A673 (cell line): Measurements from ENCODE around the gene MKNK1. TPM values are rescaled to one million over a fixed set of nuclear protein-coding genes. Genes with fewer than 3 reads are reported as not detected.

Experiments used
- BruUV-seq: library from RNA; stranded (reverse); fragments of 400-500 nt; replicated peaks from 2 replicates; lab custom pipeline; 2021; lab: Mats Ljungman, UMichigan
- CTCF ChIA-PET: fragments of 300-600 bp; sonication (Branson Sonifier 250); formaldehyde crosslinking; loops from one replicate; lab custom pipeline; 2022; ENCODE audit warnings: antibody characterized with exemption; lab: Charles Lee
- POLR2A ChIA-PET: fragments of 300-600 bp; sonication (Branson Sonifier 250); formaldehyde crosslinking; loops from one replicate; lab custom pipeline; 2022; ENCODE audit warnings: antibody characterized with exemption; ENCODE audit not compliant: low non-redundant PET; lab: Charles Lee
- DNase-seq: peaks from one replicate; pipeline ENCODE4 v3.0.0-alpha.2; 2015; ENCODE audit warnings: low spot score
- H3K27ac ChIP-seq: fragments of 200-600 bp; sonication (generic); 2 replicates; pipeline ENCODE4 v1.5.1; 2016; ENCODE audit warnings: mixed run types, low read depth, mild to moderate bottlenecking, mixed read lengths, antibody characterized with exemption, low read length; ENCODE audit not compliant: poor library complexity, severe bottlenecking
- H3K27me3 ChIP-seq: fragments of 200-600 bp; sonication (generic); replicated peaks from 2 replicates; pipeline ENCODE4 v1.6.1; 2017; ENCODE audit warnings: mixed run types, low read depth, mild to moderate bottlenecking, mixed read lengths, antibody characterized with exemption, low read length; ENCODE audit not compliant: insufficient read depth, poor library complexity
- H3K36me3 ChIP-seq: fragments of 200-600 bp; sonication (generic); 2 replicates; pipeline ENCODE4 v1.6.1; 2016; ENCODE audit warnings: mixed run types, mild to moderate bottlenecking, mixed read lengths, antibody characterized with exemption, low read length; ENCODE audit not compliant: insufficient read depth, poor library complexity, severe bottlenecking
- H3K4me1 ChIP-seq: fragments of 200-600 bp; sonication (generic); 2 replicates; pipeline ENCODE4 v1.6.1; 2017; ENCODE audit warnings: mixed run types, mild to moderate bottlenecking, mixed read lengths, antibody characterized with exemption, low read length; ENCODE audit not compliant: insufficient read depth, poor library complexity, severe bottlenecking
- H3K4me3 ChIP-seq: fragments of 200-600 bp; sonication (generic); 2 replicates; pipeline ENCODE4 v1.5.1; 2016; ENCODE audit warnings: low read depth, mixed run types, mild to moderate bottlenecking, mixed read lengths, low read length; ENCODE audit not compliant: poor library complexity, severe bottlenecking
- H3K9me3 ChIP-seq: fragments of 200-600 bp; sonication (generic); 2 replicates; pipeline ENCODE4 v1.6.1; 2016; ENCODE audit warnings: mixed run types, low read depth, mild to moderate bottlenecking, mixed read lengths, antibody characterized with exemption, low read length; ENCODE audit not compliant: poor library complexity, severe bottlenecking
- EZH2 ChIP-seq: fragments of 200-600 bp; sonication (generic); IDR thresholded peaks from 2 replicates; pipeline ENCODE4 v1.6.1; 2017; ENCODE audit warnings: borderline replicate concordance, low read depth, mild to moderate bottlenecking, mixed read lengths, antibody characterized with exemption, low read length; ENCODE audit not compliant: poor library complexity, severe bottlenecking
- intact Hi-C: fragments of 100-400 bp; cut with micrococcal nuclease; formaldehyde crosslinking; loops from one replicate; pipeline ENCODE4 v1.10.0; 2022; ENCODE audit not compliant: unreplicated experiment
- total RNA-seq: library from RNA; stranded (reverse); gene quantifications from 2 replicates; pipeline ENCODE4 v1.2.3, GENCODE V29; 2021
- TF ChIP-seq, protein P1 (sequence below): fragments of 300-800, 200-600 bp; sonication (generic); conservative IDR thresholded peaks from 2 replicates; pipeline ENCODE4 v1.5.1; 2017; ENCODE audit warnings: low read depth, mild to moderate bottlenecking, antibody characterized with exemption, low read length, moderate library complexity, mixed read lengths

The MKNK1 gene
- total RNA-seq, 1 experiment from 2014 or later, result 22.7 TPM

DNA sequence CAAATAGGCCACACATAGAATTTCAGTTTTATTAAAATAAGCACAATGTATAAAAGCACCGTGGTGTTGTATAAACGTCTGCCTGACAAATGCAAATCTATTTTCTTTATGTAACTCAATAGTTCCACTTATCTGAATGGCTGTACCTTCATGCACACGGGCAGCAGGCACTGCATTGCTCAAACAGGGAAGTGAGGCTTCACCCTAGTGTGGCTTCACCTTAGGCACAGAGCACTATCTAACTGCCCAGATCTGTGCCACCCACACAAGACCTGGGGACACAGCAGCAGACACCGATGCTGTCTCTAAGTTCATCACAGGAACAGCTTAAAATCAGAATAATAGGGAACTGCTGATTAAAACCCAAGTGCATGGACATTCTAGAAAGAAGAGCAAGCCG lies 46.7 kb downstream of the MKNK1 start:
- DNase-seq, result no peak
- intact Hi-C loops, result no loop called here
- ChIA-PET CTCF (no interaction called here), POLR2A (no interaction called here)
- TF ChIP-seq, protein P1, sequence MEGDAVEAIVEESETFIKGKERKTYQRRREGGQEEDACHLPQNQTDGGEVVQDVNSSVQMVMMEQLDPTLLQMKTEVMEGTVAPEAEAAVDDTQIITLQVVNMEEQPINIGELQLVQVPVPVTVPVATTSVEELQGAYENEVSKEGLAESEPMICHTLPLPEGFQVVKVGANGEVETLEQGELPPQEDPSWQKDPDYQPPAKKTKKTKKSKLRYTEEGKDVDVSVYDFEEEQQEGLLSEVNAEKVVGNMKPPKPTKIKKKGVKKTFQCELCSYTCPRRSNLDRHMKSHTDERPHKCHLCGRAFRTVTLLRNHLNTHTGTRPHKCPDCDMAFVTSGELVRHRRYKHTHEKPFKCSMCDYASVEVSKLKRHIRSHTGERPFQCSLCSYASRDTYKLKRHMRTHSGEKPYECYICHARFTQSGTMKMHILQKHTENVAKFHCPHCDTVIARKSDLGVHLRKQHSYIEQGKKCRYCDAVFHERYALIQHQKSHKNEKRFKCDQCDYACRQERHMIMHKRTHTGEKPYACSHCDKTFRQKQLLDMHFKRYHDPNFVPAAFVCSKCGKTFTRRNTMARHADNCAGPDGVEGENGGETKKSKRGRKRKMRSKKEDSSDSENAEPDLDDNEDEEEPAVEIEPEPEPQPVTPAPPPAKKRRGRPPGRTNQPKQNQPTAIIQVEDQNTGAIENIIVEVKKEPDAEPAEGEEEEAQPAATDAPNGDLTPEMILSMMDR, result no peak
- TF ChIP-seq EZH2, result no peak
- Histone ChIP-seq H3K27me3 (no peaks in the 10 kb centered on the region), H3K27ac (no peak overlapping the region), H3K4me3 (no peak overlapping the region), H3K9me3 (no peaks in the 10 kb centered on the region), H3K36me3 (no peaks in the 10 kb centered on the region), H3K4me1 (no peaks in the 10 kb centered on the region)
- BruUV-seq, result no TSS peak

DNA sequence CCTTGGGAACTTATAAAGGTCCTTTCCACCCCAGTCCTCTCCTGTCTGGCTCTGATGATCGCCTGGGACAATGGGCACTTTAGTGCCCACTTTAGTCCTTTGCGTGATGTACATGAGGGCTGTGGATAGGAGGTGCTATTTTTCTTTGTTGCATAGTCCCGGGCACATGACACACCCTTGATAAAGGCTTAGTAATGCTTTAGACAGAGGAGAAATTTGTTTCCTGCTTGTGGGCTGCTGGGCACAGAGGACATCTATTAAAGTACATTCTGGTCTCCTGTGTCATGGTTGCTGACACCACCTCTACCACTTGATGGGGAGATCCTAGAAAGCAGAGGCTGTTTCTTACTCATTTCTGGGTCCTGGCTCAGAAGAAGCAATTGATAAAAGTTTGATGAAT lies 47.2 kb downstream of the MKNK1 start:
- H3K27me3 ChIP-seq, result no peaks in the 10 kb centered on the region

DNA sequence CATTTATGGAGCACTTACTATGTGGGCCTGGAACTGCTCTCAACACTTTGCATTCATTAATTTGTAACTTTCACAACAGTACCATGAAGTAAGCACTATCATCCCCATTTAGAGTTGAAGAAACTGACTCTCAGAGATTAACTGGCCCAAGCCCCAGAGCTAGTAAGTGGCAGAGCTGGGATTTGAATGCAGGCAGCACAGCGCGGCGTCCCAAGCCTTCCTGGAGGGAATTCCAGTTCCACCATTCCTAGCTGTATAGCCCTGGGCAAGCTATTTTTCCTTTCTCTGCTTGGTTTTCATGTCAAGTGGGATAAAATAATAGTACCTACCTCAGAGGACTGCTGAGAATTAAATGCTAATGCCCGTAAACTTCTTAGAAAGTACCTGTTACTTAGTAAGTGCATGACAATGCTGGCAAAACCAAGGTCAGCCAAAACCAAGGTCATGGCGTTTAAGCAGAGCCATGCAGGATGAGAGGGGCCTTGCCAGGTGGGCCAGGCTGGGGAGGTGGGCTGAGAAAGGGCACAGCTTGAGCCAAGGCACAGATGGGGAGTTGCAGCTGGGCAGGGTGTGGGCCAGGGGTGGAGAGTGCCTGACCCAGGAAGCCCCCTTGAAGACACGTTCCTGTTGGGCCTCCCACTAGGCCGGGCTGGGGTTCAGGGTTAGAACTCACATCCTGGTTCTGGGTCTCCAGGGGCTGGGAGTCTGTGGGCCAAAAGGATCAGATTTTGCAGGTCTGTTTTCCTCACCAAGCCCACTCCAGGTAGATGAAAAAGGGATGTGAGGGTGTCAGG lies 48.0 kb downstream of the MKNK1 start:
- no peaks in the 10 kb centered on the region for H3K36me3 ChIP-seq
- ChIA-PET POLR2A (no interaction called here), CTCF (no interaction called here)
- no peak overlapping the region for H3K4me3 ChIP-seq
- no peak for DNase-seq
- H3K9me3 ChIP-seq, result no peaks in the 10 kb centered on the region
- no TSS peak for BruUV-seq
- no peaks in the 10 kb centered on the region for H3K4me1 ChIP-seq
- H3K27ac ChIP-seq, result no peak overlapping the region
- TF ChIP-seq, protein P1, result no peak
- TF ChIP-seq EZH2, result no peak
- H3K27me3 ChIP-seq, result no peaks in the 10 kb centered on the region
- intact Hi-C loops, result no loop called here

More for the DNA sequence above, 47.2 kb downstream of the MKNK1 start:
- intact Hi-C loops, result no loop called here
- BruUV-seq, result no TSS peak
- H3K9me3 ChIP-seq, result no peaks in the 10 kb centered on the region
- H3K4me3 ChIP-seq, result no peak overlapping the region
- no peak for TF ChIP-seq EZH2
- TF ChIP-seq, protein P1, result no peak
- DNase-seq, result no peak
- H3K4me1 ChIP-seq, result no peaks in the 10 kb centered on the region
- no peaks in the 10 kb centered on the region for H3K36me3 ChIP-seq
- H3K27ac ChIP-seq, result no peak overlapping the region
- ChIA-PET CTCF (no interaction called here), POLR2A (no interaction called here)
